D721Med (cell line): ENCODE data around the gene GPRIN2.
"Not testable (repeated sequence)": the region's sequence is repeated elsewhere in the genome, so short reads cannot be mapped to it uniquely, and the experiment has no call there.

Experiments
- DNase-seq: peaks from one replicate; pipeline ENCODE4 v3.0.0; 2011; ENCODE audit warnings: low spot score; ENCODE audit not compliant: insufficient read length
- FAIRE-seq: peaks from 2 replicates; lab custom pipeline; 2011; peaks lifted over from hg19 to GRCh38; lab: Jason Lieb, UNC
- TF ChIP-seq, protein P1 (sequence below): IDR thresholded peaks from 2 replicates; pipeline ENCODE4 v1.5.1; 2012; ENCODE audit warnings: mild to moderate bottlenecking, control low read depth; ENCODE audit not compliant: insufficient read depth; ENCODE audit errors: missing control alignments

Gene GPRIN2

DNA sequence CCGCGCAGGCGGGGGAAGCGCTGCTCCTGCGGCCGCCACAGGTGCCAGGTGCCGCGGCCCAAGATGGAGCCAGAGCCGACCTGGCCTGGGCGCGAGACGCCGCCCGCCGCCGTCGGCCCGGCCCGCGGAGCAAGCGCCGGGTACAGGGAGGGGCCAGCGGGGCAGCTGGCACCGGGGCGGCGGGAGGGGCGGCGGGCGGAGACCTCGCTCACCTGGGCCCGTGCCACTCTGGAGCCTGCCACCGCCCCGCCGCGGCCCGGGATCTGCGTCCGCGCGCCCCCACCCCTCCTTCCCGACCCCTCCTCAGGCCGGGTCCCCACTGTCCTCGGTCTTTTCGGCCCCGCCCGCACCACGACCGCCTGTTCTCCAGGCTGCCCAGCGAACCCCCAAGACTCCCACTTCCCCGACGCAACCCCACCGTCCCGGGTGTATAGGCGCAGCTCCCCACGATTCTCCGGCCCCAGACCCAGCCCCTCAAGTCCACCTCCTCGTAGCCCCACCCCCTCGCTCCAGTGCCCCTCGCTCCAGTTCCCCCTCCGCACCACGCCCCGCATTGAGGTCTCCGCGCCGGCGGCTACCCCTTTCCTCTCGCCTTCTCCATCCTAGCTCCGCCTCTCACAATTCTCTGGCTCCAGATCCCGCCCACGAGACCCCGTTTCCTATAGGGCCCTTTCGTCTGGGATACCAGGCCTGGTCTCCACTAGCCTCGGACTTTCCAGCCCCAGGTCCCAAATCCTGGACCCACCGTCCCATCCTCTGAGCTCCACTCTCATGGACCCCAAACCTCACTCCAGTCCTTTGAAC, at the start of gene GPRIN2:
Gene GPRIN2, minus strand, starts transcription at position 144 of the 804 bp plus-strand sequence. CDS start 5,922 bp downstream, outside the sequence.
- FAIRE-seq (no peak), DNase-seq (no peak)
- TF ChIP-seq, protein P1, sequence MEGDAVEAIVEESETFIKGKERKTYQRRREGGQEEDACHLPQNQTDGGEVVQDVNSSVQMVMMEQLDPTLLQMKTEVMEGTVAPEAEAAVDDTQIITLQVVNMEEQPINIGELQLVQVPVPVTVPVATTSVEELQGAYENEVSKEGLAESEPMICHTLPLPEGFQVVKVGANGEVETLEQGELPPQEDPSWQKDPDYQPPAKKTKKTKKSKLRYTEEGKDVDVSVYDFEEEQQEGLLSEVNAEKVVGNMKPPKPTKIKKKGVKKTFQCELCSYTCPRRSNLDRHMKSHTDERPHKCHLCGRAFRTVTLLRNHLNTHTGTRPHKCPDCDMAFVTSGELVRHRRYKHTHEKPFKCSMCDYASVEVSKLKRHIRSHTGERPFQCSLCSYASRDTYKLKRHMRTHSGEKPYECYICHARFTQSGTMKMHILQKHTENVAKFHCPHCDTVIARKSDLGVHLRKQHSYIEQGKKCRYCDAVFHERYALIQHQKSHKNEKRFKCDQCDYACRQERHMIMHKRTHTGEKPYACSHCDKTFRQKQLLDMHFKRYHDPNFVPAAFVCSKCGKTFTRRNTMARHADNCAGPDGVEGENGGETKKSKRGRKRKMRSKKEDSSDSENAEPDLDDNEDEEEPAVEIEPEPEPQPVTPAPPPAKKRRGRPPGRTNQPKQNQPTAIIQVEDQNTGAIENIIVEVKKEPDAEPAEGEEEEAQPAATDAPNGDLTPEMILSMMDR = no peak

DNA sequence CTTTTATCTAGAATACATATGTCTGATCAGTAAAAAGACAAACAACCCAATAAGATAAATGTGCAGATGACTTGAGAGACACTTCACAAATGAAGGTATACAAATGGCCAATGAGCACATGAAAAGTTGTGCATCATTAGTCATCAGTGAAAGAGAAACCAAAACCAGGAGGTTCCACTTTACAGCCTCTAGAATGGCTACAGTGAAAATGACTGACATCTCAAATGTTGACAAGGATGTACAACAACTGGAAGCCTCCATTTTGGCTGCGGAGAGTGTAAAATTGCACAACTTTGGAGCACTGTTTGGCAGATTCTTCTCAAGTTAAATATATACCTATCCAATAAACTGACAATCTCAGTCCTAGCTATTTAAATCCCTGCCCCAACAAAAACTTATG, 44.1 kb upstream of the GPRIN2 start:
- not testable (repeated sequence) for DNase-seq, FAIRE-seq

DNA sequence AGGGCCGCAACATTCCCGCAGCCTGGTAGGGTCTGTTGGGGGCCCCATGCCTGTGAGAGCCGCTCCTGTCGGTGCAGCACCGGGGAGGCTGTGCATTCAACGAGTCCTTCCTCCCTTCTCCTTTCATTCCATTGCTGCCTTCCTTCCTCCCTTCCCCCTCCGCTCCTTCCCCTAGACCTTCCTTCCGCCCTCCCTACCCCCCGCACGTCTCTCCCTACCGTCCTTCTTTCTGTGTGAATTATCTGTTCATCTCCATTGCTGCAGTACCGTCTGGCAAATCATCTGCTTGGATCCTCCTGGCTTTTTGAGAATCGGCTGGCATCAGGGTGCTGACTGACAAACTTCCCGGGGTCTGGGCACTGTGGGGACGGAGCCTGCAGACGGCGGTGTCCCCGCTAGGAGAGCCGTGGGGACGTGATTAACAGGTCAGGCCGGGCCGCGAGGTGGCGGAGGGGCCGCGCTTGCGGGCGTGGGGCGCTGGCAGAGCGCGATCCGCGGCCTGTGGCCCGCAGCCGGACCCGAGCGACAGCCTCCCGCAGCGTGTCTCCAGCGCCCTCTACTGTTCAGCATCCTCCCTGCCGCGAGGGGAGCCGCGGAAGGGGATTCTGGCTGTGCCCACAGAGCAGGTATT, 41.3 kb upstream of the GPRIN2 start:
- DNase-seq, FAIRE-seq: not testable (repeated sequence)

DNA sequence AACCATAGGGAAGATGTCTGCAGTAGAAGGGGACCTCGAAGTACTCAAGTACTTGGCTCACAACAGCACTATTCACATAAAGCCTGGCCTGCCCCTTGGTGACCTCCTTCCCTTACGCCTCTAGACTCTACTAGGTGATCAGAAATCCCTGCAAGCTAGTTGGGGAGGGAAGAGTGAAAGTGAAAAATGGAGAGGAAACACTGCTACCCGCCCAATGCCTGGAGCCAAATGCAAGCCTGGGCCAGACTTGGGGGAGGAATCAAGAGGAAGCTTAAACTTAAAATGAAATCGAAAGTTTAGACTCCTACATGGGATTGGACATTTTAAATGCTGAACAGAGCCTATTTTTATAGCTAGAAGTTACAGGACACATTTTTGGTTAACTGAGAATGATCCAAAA, 40.1 kb upstream of the GPRIN2 start:
- DNase-seq, FAIRE-seq: not testable (repeated sequence)

DNA sequence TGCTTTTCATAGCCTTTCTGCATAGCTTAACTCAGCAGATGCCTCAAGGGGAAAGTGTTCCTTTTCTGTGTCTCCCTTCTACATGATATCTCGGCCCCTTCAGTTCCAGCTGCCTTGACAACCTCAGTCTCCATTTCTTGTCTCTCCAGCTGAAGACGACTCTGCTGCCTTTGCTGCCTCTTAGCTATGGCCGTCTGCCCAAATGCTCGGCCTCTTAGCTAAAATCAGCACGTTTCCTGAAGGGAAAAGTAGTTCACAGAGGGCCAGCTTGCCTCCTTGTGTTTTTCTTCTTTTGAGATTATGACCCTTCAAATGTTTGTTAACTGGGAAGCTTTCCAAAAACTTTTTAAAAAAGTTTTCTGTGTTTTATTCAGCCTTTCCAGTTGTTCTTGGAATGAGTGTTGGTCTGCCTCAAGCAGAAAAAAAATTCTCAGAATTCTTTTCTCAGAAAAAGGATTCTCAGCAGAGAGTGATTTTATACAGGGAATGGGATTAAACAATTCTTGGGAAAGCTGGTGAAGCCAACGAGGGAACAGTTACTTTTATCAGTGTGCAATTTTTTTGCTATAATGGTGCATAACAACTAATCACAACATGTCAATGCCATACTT, 38.1 kb upstream of the GPRIN2 start:
- DNase-seq, FAIRE-seq: not testable (repeated sequence)

DNA sequence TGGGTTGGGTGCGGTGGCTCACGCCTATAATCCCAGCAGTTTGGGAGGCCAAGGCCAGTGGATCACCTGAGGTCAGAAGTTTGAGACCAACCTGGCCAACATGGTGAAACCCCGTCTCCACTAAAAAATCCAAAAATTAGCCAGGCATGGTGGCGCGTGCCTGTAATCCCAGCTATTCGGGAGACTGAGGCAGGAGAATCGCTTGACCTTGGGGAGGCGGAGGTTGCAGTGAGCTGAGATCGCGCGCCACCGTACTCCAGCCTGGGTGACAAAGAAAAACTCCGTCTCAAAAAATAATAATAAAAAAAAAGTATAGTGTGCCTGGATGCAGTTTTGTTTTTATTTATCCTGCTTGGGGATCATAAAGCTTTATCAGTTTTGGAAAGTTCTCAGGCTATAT, 36.8 kb upstream of the GPRIN2 start:
- not testable (repeated sequence) for FAIRE-seq, DNase-seq

DNA sequence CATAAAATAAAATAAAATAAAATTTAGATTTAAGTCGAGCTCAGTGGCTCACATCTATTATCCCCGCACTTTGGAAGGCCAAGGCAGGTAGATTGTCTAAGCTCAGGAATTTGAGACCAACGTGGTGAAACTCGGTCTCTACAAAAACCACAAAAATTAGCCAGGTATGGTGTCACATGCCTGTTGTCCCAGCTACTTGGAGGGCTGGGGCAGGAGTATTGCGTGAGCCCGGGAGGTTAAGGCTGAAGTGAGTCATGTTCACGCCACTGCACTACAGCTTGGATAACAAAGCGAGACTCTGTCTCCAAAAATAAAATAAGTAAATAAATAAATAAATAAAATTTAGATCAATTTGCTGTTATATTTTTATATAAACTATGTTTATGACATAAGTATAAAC, 34.6 kb upstream of the GPRIN2 start:
- not testable (repeated sequence) for FAIRE-seq, DNase-seq

DNA sequence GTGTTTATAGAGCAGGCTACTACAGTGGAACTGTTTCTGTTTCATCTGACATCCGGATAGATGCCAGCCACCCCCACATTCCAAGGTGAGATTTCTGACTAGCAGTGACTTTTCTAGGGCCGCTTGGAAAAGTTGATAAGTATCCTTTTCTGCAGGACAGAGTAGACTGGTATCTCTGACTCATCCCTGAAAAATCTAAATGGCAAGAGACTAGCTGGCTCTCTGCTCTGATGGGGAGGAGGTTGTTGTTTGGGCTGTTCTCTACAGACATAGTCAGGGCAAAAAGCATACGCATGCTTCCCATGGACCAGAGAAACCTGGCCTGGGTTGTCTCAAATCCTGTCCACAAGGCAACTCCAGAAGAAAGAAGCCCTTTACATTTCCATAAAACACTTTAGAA, 33.1 kb upstream of the GPRIN2 start:
- not testable (repeated sequence) for FAIRE-seq, DNase-seq

DNA sequence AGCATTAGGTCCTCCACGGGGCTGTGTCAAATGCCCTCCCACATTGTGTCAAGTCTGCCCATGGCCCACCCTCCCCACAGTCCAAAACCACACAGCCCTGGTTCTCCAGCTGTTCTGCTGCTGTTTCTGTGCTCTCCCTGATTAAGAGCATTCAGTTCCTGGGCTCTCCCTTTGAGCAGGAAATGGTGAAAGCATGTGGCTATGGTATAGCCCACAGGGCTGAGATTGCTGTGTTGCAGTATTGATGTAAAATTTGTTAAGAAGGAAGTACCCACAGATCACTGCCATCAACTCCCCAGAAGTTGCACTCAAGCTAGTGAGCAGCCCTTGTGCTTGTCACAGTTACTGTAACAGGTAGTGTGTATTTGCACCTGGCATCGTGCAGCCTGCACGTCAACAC, 31.8 kb upstream of the GPRIN2 start:
- FAIRE-seq, DNase-seq: not testable (repeated sequence)

DNA sequence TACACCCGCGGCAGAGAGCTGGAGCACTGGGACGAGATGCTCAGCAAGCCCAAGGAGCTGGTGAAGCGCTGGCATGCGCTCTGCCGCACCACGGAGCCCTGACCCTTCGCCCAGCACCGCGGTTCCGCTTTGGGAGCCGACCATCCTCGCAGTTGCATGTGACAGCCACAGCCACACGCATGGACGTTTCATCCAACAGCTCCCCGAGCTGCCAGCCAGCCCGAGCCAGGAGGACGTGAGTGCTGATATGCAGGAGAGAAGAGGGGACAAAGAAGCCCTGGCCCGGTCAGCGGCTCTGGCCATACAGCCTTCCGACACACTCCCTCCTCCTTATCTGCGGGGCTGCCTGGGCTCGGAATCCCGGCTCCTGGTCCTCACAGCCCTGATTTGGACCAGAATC, 31.1 kb upstream of the GPRIN2 start:
- DNase-seq, FAIRE-seq: not testable (repeated sequence)

DNA sequence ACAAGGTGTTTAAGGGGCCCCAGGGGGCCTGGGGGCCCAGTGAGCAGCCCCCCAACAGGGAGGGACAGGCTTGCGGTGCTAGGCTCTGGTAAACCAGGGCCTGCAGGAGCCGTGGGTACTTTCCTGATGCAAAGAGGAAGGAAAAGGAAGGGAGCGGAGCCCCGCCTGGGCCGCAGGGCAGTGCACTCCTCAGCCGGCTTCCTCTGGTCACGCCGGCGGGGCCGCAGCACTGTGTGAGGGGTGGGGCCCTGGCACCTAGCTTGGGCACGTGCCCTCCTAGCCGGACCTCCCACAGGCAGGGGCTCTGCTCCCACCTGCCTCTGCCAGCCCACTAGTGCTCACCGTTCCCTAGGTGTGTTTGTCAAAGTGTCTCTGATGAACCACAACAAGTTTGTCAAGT, 28.8 kb upstream of the GPRIN2 start:
- FAIRE-seq, DNase-seq: not testable (repeated sequence)

DNA sequence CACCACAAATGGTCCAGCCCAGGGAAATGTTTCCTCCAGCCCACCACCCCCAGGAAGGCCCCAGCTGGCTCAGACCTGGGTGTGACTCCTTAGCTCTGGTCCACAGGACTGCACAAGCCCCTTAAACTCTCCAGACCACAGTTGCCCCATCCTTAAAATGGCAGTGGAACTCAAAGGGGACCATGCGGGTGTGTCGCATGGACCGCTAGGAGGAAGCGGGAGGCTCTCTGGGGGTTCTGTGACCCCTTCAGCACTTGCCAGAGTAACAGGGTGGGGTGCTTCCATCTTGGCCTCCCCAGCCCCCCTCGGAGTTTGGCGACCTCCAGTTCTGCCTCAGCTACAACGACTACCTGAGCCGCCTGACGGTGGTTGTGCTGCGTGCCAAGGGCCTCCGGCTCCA, 27.7 kb upstream of the GPRIN2 start:
- FAIRE-seq, DNase-seq: not testable (repeated sequence)

DNA sequence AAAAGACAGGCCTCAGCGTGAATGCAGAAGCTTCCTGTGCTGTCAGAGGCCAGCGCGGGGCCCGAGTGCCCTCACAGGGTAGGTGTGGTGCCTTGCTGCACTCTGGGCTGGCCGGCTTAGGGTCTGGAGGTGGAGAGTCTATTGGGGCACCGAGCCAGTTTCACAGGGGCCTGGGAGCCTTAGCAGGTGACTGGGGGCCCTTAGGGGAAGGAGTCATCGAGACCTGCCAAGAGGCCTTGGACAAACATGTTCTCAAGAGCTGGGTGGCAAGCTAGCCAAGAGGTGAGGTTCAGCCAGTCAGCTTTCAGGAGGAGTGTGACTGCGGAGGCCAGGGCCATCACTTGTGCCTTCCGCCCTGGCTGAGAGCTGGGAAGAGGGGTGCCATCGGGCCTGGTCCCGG, 26.1 kb upstream of the GPRIN2 start:
- not testable (repeated sequence) for DNase-seq, FAIRE-seq

DNA sequence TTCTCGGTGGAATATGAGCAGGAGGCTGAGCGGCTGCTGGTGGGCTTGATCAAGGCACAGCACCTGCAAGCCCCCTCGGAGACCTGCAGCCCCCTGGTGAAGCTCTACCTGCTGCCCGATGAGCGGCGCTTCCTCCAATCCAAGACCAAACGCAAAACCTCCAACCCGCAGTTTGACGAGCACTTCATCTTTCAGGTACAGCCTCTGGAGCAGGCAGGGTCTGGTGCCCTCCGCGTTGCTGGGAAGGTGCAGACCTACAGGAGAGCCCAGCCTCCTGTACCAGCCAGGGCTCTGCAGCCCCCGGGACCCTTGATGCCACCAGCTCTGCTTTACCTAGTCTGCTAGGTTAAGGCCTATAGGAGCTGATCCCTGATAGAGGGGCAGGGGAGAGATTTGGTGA, 25.5 kb upstream of the GPRIN2 start:
- not testable (repeated sequence) for DNase-seq, FAIRE-seq

DNA sequence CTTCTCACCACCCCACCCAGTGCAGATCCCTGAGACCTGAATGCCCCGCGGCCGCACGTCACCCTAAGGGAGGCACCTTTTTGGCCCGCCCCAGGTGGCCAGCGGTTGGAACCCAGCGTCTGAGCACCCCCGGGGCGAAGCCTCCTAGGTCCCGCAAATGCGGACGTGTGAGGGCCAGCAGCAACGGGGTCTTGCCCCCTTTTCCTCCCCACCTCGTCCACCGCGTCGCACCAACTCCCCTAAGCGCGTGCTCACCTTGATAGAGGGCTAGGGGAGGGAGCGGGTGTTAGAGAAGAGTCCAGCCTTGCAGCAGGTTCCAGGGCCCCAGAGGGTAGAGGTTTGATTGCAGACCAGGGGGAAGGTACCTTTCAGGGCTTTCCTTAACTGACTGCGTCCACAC, 22.9 kb upstream of the GPRIN2 start:
- not testable (repeated sequence) for DNase-seq, FAIRE-seq

DNA sequence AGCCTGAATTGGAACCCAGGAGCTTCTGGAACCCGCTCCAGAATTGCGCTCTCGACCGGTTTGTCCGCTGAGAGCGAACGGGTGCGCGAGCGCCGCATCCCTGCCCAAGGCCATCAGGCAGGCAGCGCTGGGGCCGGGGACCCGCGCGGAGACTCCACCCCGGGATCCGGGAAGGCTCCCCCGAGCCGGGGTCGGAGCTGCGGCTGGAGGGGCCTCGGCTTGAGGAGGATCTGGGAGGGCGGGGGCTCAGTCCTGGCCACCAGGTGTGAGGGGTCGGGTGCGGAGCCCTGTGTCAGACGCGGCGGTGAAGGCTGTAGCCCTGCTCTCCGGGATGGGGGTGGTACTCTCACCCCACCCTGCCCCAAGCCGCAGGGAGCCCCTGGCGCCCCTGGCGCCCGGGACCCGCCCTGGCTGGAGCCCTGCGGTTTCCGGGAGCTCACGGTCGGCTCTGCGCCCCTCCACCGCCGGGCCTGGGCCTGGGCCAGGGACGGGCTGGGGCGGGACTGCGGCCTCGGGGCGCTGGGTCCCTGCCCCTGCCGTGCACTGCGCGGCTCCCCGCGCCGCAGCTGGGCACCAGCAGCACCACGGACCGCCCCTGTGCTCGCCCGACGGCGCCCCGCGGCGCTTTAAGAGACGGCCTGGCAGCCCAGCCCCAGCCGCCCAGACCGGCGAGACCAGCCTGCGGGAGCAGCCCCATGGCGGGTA, 22.2 kb upstream of the GPRIN2 start, which contains the start of gene SYT15:
Gene SYT15, plus strand, starts transcription at position 655 of the 705 bp plus-strand sequence. Its CDS starts 41 bp downstream, at position 696.
- DNase-seq, FAIRE-seq: not testable (repeated sequence)

DNA sequence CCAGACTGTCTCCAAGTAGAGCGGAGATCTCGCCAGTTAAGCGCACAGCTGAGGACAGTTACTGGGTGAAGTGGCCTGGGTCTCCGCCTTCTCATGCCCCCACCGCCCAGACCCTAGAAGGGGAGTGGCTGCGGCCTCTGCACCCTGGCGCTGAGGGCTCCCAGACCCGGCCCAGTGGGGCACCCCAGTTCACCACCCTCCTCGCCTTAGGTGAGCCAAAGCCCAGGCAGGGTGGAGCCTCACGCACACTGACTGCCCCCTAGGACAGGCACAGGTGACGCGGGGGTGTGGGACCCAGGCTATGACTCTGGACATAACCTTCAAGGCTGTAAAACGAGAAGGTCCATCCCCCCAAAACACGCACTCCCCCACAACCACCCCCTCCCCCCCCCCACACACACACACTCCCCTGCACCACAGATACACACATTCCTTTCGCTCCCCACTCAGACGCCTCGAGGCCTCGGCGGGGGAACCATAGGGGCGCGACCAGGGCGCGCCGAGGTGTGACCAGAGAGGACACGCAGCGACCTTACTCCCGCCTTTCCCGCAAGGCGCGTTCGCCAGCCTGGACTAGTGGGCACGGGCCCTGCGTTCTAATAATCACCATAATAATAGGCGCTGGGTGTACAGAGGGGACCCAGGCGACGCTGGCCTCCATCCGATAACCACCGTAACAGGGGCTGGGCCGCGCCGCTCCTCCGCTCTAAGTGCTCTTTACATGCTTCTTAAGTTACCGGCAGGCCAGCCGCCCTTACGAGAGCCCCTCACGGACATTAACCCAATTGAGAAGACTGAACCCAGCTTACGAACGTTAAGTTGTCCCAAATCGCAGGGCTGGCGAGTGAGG, 21.4 kb upstream of the GPRIN2 start:
- FAIRE-seq, DNase-seq: not testable (repeated sequence)
